Common myeloid progenitor, CD34-positive (primary cell): ENCODE measurements around the gene LUC7L.
"Not testable (repeated sequence)": the region's sequence is repeated elsewhere in the genome, so short reads cannot be mapped to it uniquely, and the experiment has no call there.

Experiments
- CTCF ChIA-PET: fragments of 350-600 bp; sonication (Branson Sonifier 250); formaldehyde crosslinking; loops from one replicate; lab custom pipeline; 2021; ENCODE audit warnings: antibody characterized with exemption; lab: Charles Lee
- POLR2A ChIA-PET: fragments of 350-600 bp; sonication (Branson Sonifier 250); formaldehyde crosslinking; loops from one replicate; lab custom pipeline; 2021; ENCODE audit warnings: antibody characterized with exemption; lab: Charles Lee
- DNase-seq, 3 donors: peaks; one replicate each; pipeline versions ENCODE4 v3.0.0 to v3.0.0-alpha.2; 2013
- H3K27ac ChIP-seq, 2 experiments: 1 replicate in 1 of 2; 2 replicates in 1 of 2; pipeline ENCODE4 v1.7.0; 2013; ENCODE audit warnings: inconsistent platforms in 2 of 2, low read length in 2 of 2, mild to moderate bottlenecking in 2 of 2, low read depth in 1 of 2, moderate library complexity in 1 of 2; ENCODE audit not compliant: severe bottlenecking in 2 of 2, insufficient read depth in 1 of 2, poor library complexity in 1 of 2
- H3K27me3 ChIP-seq, 5 experiments: replicated peaks in 2 of 5; 1 replicate in 3 of 5; 2 replicates in 2 of 5; pipeline versions ENCODE4 v1.6.1 to v1.7.0; 2013; ENCODE audit warnings: low read length in 4 of 5, mild to moderate bottlenecking in 2 of 5, moderate library complexity in 2 of 5, inconsistent platforms in 1 of 5; ENCODE audit not compliant: insufficient read depth in 5 of 5, control insufficient read depth in 4 of 5
- H3K36me3 ChIP-seq, 4 experiments: 1 replicate in 2 of 4; 2 replicates in 2 of 4; pipeline versions ENCODE4 v1.6.1 to v1.7.0; 2013; ENCODE audit warnings: low read length in 3 of 4, control low read depth in 1 of 4, mild to moderate bottlenecking in 1 of 4; ENCODE audit not compliant: control insufficient read depth in 4 of 4, insufficient read depth in 4 of 4
- H3K4me1 ChIP-seq, 4 experiments: 1 replicate in 3 of 4; 2 replicates in 1 of 4; pipeline versions ENCODE4 v1.6.1 to v1.7.1; 2013; ENCODE audit warnings: low read length in 3 of 4, mild to moderate bottlenecking in 3 of 4, control low read depth in 1 of 4, inconsistent platforms in 1 of 4, moderate library complexity in 1 of 4; ENCODE audit not compliant: control insufficient read depth in 4 of 4, insufficient read depth in 4 of 4; ENCODE audit errors: control extremely low read depth in 1 of 4
- H3K4me3 ChIP-seq, 7 experiments: 1 replicate in 4 of 7; 2 replicates in 3 of 7; pipeline versions ENCODE4 v1.5.1 to v1.7.0; 2013; ENCODE audit warnings: mild to moderate bottlenecking in 7 of 7, low read length in 6 of 7, moderate library complexity in 6 of 7, inconsistent platforms in 2 of 7, low read depth in 2 of 7, control low read depth in 1 of 7; ENCODE audit not compliant: insufficient read depth in 4 of 7, control insufficient read depth in 1 of 7; ENCODE audit errors: extremely low read depth in 1 of 7
- H3K9me3 ChIP-seq, 5 experiments: 1 replicate in 4 of 5; 2 replicates in 1 of 5; pipeline versions ENCODE4 v1.6.1 to v1.7.1; 2013; ENCODE audit warnings: low read length in 4 of 5, mild to moderate bottlenecking in 2 of 5, inconsistent platforms in 1 of 5, low read depth in 1 of 5, moderate library complexity in 1 of 5; ENCODE audit not compliant: control insufficient read depth in 4 of 5, insufficient read depth in 2 of 5; ENCODE audit errors: control extremely low read depth in 1 of 5
- WGBS: methylation state at CpG from one replicate; pipeline ENCODE4 v1.1.5; 2013; ENCODE audit not compliant: insufficient coverage; 5-methylcytosine and 5-hydroxymethylcytosine counted together

LUC7L gene

DNA sequence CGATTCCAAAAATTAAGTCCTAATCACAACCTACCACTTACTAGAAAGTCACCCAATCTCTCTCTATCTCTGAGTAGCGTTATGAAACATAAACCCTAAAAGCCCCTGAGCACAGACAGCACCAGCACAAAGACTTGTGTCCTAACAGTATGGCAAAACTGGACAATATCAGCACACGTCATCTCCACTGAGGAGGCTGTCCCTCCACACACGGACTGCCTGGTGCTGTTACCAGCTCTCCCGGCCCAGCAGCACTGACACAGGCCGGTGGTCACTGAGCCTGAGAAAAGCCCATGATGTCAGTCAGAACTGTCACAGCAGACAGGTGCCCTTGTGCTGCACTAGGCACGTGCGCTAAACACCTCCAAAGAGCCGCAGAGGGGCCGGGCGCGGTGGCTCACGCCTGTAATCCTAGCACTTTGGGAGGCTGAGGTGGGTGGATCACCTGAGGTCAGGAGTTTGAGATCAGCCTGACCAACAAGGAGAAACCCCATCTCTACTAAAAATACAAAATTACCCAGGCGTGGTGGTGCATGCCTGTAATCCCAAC, 17.5 kb downstream of the LUC7L start:
- H3K9me3 ChIP-seq, H3K4me3 ChIP-seq, H3K4me1 ChIP-seq, H3K27ac ChIP-seq, DNase-seq, H3K27me3 ChIP-seq: not testable (repeated sequence)
- ChIA-PET POLR2A (interaction anchor here (0.7 kb wide), 1 partner anchor 23 kb away, joined by 3 read pairs; no protein-coding TSS in a partner anchor), CTCF (interaction anchor here (1.0 kb wide), 1 partner anchor 31 kb away, joined by 3 read pairs; the partner anchor contains the start of gene HBQ1)
- WGBS = 95% methylated on average over 11 of the region's 14 CpGs
- H3K36me3 ChIP-seq = peaks cover 17 to 86% (median 51%) of the 10 kb centered on the region in 4 experiments

DNA sequence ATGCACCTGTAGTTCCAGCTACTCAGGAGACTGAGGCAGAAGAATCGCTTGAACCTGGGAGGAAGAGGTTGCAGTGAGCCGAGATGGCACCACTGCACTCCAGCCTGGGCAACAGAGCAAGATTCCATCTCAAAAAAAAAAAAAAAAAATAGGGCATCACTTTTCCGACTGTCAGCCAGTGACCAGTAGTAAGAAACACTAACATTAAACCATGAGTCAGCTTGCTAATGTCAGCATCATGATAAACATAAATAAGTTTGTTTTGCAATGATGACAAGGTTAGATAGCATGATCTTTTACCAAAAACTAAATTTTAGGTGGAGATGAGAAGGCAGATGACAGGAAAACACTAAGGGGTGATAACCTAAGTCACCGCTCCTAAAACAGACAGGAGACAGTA, 19.9 kb downstream of the LUC7L start:
- POLR2A ChIA-PET, H3K9me3 ChIP-seq, H3K4me3 ChIP-seq, H3K27me3 ChIP-seq, DNase-seq, H3K27ac ChIP-seq, H3K4me1 ChIP-seq: not testable (repeated sequence)
- CTCF ChIA-PET = interaction anchor here (0.8 to 1.6 kb wide), 3 partner anchors 10 to 164 kb away, joined by 3 to 6 read pairs (median 3); no protein-coding TSS in a partner anchor
- WGBS = 100% methylated on average over 2 of the region's 4 CpGs
- H3K36me3 ChIP-seq = peaks cover 25 to 87% (median 62%) of the 10 kb centered on the region in 4 experiments

DNA sequence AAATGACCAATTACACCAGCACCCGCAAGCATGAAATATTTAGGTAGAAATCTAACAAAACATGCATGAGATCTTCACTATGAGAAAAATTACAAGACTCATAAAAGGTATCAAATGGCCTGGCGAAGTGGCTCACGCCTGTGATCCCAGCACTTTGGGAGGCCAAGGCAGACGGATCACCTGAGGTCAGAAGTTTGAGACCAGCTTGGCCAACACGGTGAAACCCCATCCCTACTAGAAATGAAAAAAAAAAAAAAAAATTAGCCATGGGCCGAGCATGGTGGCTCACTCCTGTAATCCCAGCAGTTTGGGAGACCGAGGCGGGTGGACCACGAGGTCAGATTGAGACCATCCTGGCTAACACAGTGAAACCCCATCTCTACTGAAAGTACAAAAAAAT, 25.2 kb downstream of the LUC7L start:
- H3K27me3 ChIP-seq, H3K9me3 ChIP-seq, H3K27ac ChIP-seq, DNase-seq, H3K4me3 ChIP-seq, POLR2A ChIA-PET, H3K4me1 ChIP-seq: not testable (repeated sequence)
- WGBS = 100% methylated on average over 1 of the region's 9 CpGs
- CTCF ChIA-PET = interaction anchor here (1.2 kb wide), 2 partner anchors 15 to 16 kb away, joined by 3 read pairs; no protein-coding TSS in a partner anchor
- peaks cover 30 to 77% (median 45%) of the 10 kb centered on the region in 4 experiments for H3K36me3 ChIP-seq

DNA sequence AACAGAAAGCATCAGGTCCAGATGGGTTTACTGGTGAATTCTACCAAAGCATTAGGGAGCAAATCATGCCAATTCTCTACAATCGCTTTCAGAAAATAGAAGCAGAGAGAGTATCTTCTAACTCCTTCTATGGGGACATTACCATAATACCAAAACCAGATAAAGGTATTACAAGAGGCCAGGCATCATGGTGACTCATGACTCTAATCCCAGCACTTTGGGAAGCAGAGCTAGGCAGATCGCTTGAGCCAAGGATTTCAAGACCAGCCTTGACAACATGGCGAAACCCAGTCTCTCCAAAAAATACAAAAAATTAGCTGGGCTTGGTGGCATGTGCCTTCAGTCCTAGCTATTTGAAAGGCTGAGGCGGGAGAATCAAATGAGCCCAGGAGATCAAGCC, 26.0 kb downstream of the LUC7L start:
- no peaks in the 10 kb centered on the region for H3K9me3 ChIP-seq
- CTCF ChIA-PET = no interaction called here
- no peak overlapping the region for H3K27ac ChIP-seq
- H3K36me3 ChIP-seq = peaks cover 32 to 77% (median 49%) of the 10 kb centered on the region in 4 experiments
- no peaks in the 10 kb centered on the region for H3K27me3 ChIP-seq
- WGBS = 97% methylated on average over 4 of the region's 4 CpGs
- H3K4me1 ChIP-seq = no peaks in the 10 kb centered on the region
- DNase-seq = no peak
- no peak overlapping the region for H3K4me3 ChIP-seq
- POLR2A ChIA-PET = no interaction called here

DNA sequence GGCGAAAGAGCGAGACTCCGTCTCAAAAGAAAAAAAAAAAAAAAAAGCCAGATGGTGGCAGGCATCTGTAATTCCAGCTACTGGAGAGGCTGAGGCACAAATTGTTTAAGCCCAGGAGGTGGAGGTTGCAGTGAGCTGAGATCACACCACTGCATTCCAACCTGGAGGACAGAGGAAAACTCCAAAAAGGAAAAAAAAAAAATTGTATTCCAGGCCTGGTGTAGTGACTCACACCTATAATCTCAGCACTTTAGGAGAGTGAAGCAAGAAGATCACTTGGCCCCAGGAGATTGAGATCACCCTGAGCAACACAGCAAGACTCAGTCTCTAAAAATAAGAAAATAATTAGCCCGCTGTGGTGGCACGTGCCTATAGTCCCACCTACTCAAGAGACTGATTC, 28.9 kb downstream of the LUC7L start:
- 100% methylated on average over 3 of the region's 5 CpGs for WGBS
- no peak overlapping the region for H3K27ac ChIP-seq
- H3K27me3 ChIP-seq = no peaks in the 10 kb centered on the region
- ChIA-PET CTCF (no interaction called here), POLR2A (no interaction called here)
- no peak overlapping the region for H3K4me3 ChIP-seq
- H3K4me1 ChIP-seq = no peaks in the 10 kb centered on the region
- peaks cover 31 to 74% (median 44%) of the 10 kb centered on the region in 4 experiments for H3K36me3 ChIP-seq
- no peaks in the 10 kb centered on the region for H3K9me3 ChIP-seq
- DNase-seq = no peak

DNA sequence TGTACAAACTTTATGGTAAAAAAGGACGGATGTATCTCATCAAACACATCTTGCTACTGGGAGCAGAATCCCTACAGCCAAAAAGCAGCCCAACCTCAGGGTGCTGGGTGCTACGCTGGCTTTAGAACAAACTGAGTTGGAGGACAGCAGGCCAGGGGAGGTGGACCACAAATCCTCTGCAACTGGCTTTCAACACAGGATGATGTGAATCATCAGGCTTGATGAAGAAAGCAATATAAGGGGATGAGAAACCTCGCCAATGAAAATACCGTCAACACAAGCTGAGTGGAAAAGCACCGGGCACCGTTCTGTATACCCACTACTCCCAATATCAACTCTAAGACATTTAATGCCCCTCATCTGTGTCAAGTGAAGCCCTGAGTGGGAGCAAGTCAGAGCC, 34.7 kb downstream of the LUC7L start:
- POLR2A ChIA-PET = no interaction called here
- Histone ChIP-seq H3K27me3 (no peaks in the 10 kb centered on the region), H3K9me3 (no peaks in the 10 kb centered on the region), H3K4me3 (no peak overlapping the region), H3K36me3 (peaks cover 20 to 88% (median 59%) of the 10 kb centered on the region in 4 experiments), H3K27ac (no peak overlapping the region), H3K4me1 (peaks cover 0 to 10% (median 7%) of the 10 kb centered on the region in 4 experiments)
- DNase-seq = no peak
- 100% methylated on average over 1 of the region's 6 CpGs for WGBS
- CTCF ChIA-PET = interaction anchor here (1.4 kb wide), 1 partner anchor 24 kb away, joined by 4 read pairs; no protein-coding TSS in a partner anchor

DNA sequence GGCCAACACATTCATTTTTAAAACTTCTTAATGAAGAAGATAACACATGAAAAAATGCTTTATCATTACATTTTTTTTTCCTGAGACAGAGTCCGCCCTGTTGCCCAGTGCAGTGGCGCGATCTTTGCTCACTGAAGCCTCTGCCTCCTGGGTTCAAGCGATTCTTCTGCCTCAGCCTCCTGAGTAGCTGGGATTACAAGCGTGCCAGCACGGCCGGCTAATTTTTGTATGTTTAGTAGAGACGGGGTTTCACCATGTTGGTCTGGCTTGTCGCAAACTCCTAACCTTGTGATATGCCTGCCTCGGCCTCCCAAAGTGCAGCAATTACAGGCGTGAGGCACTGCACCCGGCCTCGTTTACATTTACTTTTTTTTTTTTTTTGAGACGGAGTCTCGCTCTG, 35.8 kb downstream of the LUC7L start:
- WGBS = 97% methylated on average over 10 of the region's 15 CpGs
- CTCF ChIA-PET = interaction anchor here (1.0 to 1.8 kb wide), 2 partner anchors 8 to 86 kb away, joined by 4 to 5 read pairs; no protein-coding TSS in a partner anchor
- Histone ChIP-seq H3K36me3 (peaks cover 19 to 90% (median 64%) of the 10 kb centered on the region in 4 experiments), H3K27ac (no peak overlapping the region), H3K9me3 (no peaks in the 10 kb centered on the region), H3K4me3 (no peak overlapping the region), H3K27me3 (no peaks in the 10 kb centered on the region), H3K4me1 (peaks cover 0 to 10% (median 7%) of the 10 kb centered on the region in 4 experiments)
- no peak for DNase-seq
- POLR2A ChIA-PET = interaction anchor here (0.7 kb wide), 1 partner anchor 79 kb away, joined by 3 read pairs; no protein-coding TSS in a partner anchor
